Thoracic aorta (tissue), 2 donors: ENCODE results near the gene HMX3. TPM values are rescaled to one million over a fixed set of nuclear protein-coding genes. Genes with fewer than 3 reads are reported as not detected.

Experiments used
- ATAC-seq: fragments of 150-250 bp; one replicate; pipeline ENCODE4 v1.8.0; 2017; ENCODE audit warnings: low read depth; ENCODE audit not compliant: insufficient number of reproducible peaks, low FRiP score
- DNase-seq: peaks from one replicate; pipeline ENCODE4 v3.0.0-alpha.2; 2020; ENCODE audit warnings: low spot score
- H3K27ac ChIP-seq, 2 donors: fragments of 200-600 bp; sonication (generic); 1 replicate in 1 of 2; 2 replicates in 1 of 2; pipeline ENCODE4 v1.5.1; 2016; ENCODE audit warnings: mild to moderate bottlenecking in 2 of 2, moderate library complexity in 2 of 2
- H3K27me3 ChIP-seq: fragments of 200-600 bp; sonication (generic); replicated peaks from 2 replicates; pipeline ENCODE4 v1.6.0; 2016; ENCODE audit warnings: mild to moderate bottlenecking; ENCODE audit not compliant: insufficient read depth
- H3K36me3 ChIP-seq: fragments of 200-600 bp; sonication (generic); one replicate; pipeline ENCODE4 v1.5.1; 2016
- H3K4me1 ChIP-seq, 2 donors: fragments of 200-600 bp; sonication (generic); 1 replicate in 1 of 2; 2 replicates in 1 of 2; pipeline versions ENCODE4 v1.5.1 to v1.6.0; 2016; ENCODE audit warnings: low read depth in 2 of 2, mild to moderate bottlenecking in 1 of 2; ENCODE audit not compliant: control insufficient read depth in 1 of 2
- H3K4me3 ChIP-seq: fragments of 200-600 bp; sonication (generic); 2 replicates; pipeline ENCODE4 v1.5.1; 2016; ENCODE audit warnings: mild to moderate bottlenecking
- H3K9me3 ChIP-seq: fragments of 200-600 bp; sonication (generic); 2 replicates; pipeline ENCODE4 v1.5.1; 2016
- total RNA-seq, 2 donors: library from RNA; depleted of rRNA; stranded (reverse); fragments of >200 nt; gene quantifications; one replicate each; pipeline versions ENCODE4 v1.1.0 to v1.2.3, GENCODE V29; 2016
- TF ChIP-seq, protein P1 (sequence below): fragments of 200-600 bp; sonication (generic); IDR thresholded peaks from one replicate; pipeline ENCODE4 v1.5.1; 2019; ENCODE audit warnings: antibody characterized with exemption

HMX3 gene
- total RNA-seq, 2 donors from 2014 or later = not detected

DNA sequence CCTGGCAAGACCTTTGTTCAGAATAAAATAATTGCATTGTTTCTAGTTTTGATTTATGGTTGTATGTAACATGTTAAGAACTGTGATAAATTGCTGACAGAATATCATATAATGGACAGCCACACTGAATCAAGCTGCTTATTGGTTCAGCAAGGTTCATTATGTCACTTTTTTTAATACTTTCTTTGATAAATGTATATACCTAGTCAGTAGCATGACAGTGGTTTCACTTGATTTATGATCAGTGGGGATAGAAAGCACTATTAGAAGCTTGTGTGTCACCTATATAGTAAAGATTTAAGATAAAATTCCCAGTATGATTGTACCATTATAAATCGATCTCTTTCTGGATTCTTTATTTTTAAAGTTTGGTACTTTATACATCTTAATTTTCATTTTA is 22.9 kb downstream of the HMX3 start:
- Histone ChIP-seq H3K4me3 (no peak overlapping the region), H3K36me3 (peaks cover 27% of the 10 kb centered on the region), H3K27me3 (no peaks in the 10 kb centered on the region), H3K4me1 (peaks cover 9 to 22% of the 10 kb centered on the region in 2 donors), H3K9me3 (no peaks in the 10 kb centered on the region), H3K27ac (no peak overlapping the region)
- DNase-seq = no peak
- TF ChIP-seq, protein P1, sequence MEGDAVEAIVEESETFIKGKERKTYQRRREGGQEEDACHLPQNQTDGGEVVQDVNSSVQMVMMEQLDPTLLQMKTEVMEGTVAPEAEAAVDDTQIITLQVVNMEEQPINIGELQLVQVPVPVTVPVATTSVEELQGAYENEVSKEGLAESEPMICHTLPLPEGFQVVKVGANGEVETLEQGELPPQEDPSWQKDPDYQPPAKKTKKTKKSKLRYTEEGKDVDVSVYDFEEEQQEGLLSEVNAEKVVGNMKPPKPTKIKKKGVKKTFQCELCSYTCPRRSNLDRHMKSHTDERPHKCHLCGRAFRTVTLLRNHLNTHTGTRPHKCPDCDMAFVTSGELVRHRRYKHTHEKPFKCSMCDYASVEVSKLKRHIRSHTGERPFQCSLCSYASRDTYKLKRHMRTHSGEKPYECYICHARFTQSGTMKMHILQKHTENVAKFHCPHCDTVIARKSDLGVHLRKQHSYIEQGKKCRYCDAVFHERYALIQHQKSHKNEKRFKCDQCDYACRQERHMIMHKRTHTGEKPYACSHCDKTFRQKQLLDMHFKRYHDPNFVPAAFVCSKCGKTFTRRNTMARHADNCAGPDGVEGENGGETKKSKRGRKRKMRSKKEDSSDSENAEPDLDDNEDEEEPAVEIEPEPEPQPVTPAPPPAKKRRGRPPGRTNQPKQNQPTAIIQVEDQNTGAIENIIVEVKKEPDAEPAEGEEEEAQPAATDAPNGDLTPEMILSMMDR = no peak
- ATAC-seq = no peak

DNA sequence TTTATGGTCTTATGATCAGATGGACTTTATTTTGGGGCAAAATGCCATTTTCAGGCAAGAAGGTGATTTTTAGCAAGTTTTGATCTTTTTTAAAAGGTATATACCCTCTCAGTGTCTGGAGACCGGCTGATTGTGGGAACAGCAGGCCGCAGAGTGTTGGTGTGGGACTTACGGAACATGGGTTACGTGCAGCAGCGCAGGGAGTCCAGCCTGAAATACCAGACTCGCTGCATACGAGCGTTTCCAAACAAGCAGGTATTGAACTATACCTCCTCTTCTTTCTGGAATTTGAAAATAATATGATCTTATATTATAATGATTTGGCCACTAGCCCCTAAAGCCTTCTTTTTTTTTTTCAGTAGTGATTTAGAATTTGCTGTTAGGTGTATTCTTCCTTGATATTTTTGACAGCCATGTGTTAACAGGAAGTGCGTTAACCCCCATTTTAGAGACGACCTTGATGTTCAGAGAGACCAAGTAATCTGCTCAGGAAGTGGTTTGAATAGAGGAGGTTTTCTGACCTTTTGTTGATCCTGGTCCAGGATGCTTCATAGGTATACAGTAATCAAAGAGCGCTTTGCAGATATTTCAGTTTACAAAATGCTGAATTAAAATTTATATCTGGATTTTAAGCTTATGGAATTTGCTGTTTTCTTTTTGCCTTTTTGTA is 24.7 kb downstream of the HMX3 start:
- ATAC-seq (no peak), DNase-seq (no peak)
- peaks cover 31% of the 10 kb centered on the region for H3K36me3 ChIP-seq
- H3K4me1 ChIP-seq = peaks cover 4 to 14% of the 10 kb centered on the region in 2 donors
- no peak overlapping the region for H3K4me3 ChIP-seq
- no peaks in the 10 kb centered on the region for H3K27me3 ChIP-seq
- no peaks in the 10 kb centered on the region for H3K9me3 ChIP-seq
- TF ChIP-seq, protein P1 = no peak
- H3K27ac ChIP-seq = no peak overlapping the region

DNA sequence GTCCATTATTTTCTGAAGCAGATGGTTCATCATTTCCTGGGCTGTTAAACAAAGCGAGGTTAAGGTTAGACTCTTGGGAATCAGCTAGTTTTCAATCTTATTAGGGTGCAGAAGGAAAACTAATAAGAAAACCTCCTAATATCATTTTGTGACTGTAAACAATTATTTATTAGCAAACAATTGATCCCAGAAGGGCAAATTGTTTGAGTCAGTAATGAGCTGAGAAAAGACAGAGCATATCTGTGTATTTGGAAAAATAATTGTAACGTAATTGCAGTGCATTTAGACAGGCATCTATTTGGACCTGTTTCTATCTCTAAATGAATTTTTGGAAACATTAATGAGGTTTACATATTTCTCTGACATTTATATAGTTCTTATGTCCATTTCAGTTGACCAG is 28.5 kb downstream of the HMX3 start:
- DNase-seq = no peak
- H3K27ac ChIP-seq = no peak overlapping the region
- TF ChIP-seq, protein P1 = no peak
- H3K4me1 ChIP-seq = no peaks in the 10 kb centered on the region
- ATAC-seq = no peak
- H3K27me3 ChIP-seq = no peaks in the 10 kb centered on the region
- H3K9me3 ChIP-seq = no peaks in the 10 kb centered on the region
- no peak overlapping the region for H3K4me3 ChIP-seq
- H3K36me3 ChIP-seq = peaks cover 35% of the 10 kb centered on the region

DNA sequence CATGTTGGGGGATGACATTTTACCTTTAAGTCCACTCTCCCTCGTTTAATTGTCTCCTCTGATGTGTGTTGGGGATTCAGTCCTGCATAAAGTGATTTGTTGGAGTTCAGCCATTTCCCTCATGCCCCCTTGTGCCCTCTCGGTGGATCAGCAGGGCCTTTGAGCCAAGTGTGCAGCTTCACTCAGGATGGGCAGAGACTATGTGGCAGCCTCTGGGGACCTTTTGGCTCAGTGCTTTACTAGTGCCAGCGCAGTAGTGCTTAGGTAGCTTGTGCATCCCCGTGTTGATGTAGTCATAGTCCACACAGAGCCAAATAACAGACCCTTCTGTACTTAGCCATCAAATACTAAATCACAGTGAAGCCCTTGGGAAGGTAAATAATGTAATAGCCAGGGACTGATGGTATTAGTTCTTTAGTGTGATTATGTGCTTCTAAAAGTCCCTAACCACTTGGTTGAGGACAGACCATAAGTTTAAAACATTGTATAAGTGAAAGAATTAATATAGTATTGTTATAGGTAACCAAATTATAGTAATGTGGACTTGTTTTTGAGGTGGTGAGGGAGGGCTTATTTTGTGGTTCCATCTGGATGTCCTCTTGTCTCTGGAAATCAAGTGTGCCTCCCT is 29.8 kb downstream of the HMX3 start:
- Histone ChIP-seq H3K27ac (no peak overlapping the region), H3K36me3 (peaks cover 33% of the 10 kb centered on the region), H3K4me3 (no peak overlapping the region), H3K27me3 (no peaks in the 10 kb centered on the region), H3K9me3 (no peaks in the 10 kb centered on the region), H3K4me1 (no peaks in the 10 kb centered on the region)
- ATAC-seq (no peak), DNase-seq (no peak)
- TF ChIP-seq, protein P1 = no peak

DNA sequence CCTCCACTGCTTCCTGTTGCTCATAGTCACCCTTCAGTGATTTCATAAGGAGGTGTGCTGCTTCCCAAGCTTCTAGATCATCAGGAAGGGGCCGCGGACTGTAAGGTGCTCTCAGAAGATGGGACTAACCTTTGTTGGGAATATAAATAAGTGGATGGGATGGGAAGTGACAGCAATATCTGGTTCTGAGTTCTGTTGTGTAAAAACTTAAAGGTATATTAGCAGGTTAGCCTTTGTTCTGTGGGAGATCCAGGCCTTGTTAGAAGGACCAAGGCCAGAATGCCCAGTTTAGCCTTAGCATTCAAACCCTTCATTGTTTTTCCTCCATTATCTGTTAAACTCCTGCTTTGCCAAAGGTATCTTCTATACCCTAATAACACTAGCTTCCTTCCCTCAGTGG is 30.8 kb downstream of the HMX3 start:
- Histone ChIP-seq H3K36me3 (peaks cover 26% of the 10 kb centered on the region), H3K4me1 (no peaks in the 10 kb centered on the region), H3K4me3 (no peak overlapping the region), H3K27me3 (no peaks in the 10 kb centered on the region), H3K27ac (no peak overlapping the region), H3K9me3 (no peaks in the 10 kb centered on the region)
- TF ChIP-seq, protein P1 = no peak
- DNase-seq (no peak), ATAC-seq (no peak)
